Measurements from ENCODE around the gene BRMS1L. TPM values are rescaled to one million over a fixed set of nuclear protein-coding genes. Genes with fewer than 3 reads are reported as not detected.

The BRMS1L gene
- total and polyA plus RNA-seq, 2 of the 4 experiments (the other 2 are of a cell fraction) = 1.8 to 6.2 TPM

DNA sequence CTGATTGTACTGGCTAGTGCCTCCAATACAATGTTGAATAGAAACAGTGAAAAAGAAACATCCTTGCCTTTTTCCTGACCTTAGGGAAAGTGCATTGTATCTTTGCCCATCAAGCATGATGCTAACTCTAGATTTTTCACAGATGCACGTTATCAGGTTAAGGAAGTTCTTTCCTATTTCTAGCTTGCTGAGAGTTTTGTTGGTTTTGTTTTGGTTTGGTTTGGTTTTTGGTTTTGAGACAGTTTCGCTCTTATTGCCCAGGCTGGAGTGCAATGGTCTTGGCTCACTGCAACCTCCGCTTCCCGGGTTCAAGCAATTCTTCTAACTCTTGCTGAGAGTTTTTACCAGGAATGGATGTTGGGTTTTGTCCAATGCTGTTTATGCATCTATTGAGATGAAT lies 89.0 kb downstream of the BRMS1L start:
- TF ChIP-seq POLR2A (IDR thresholded peaks at IDR 0.05; ENCODE audit: low read depth, low read length) (no peak), CHD1 (IDR thresholded peaks at IDR 0.05; ENCODE audit: low read depth, low read length) (no peak), NFE2L2 (IDR thresholded peaks at IDR 0.05; ENCODE audit: low read depth, low read length) (no peak), RAD21 (IDR thresholded peaks at IDR 0.05; ENCODE audit: low read length) (no peak), MXI1 (IDR thresholded peaks at IDR 0.05; ENCODE audit: borderline replicate concordance, low read depth, low read length) (no peak), MAFK (IDR thresholded peaks at IDR 0.05; ENCODE audit: low read depth, low read length) (no peak)
- TF ChIP-seq, protein P1, sequence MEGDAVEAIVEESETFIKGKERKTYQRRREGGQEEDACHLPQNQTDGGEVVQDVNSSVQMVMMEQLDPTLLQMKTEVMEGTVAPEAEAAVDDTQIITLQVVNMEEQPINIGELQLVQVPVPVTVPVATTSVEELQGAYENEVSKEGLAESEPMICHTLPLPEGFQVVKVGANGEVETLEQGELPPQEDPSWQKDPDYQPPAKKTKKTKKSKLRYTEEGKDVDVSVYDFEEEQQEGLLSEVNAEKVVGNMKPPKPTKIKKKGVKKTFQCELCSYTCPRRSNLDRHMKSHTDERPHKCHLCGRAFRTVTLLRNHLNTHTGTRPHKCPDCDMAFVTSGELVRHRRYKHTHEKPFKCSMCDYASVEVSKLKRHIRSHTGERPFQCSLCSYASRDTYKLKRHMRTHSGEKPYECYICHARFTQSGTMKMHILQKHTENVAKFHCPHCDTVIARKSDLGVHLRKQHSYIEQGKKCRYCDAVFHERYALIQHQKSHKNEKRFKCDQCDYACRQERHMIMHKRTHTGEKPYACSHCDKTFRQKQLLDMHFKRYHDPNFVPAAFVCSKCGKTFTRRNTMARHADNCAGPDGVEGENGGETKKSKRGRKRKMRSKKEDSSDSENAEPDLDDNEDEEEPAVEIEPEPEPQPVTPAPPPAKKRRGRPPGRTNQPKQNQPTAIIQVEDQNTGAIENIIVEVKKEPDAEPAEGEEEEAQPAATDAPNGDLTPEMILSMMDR (conservative IDR thresholded peaks at IDR 0.05; ENCODE audit: low read depth, low read length) = no peak
- H3K9me1 ChIP-seq (ENCODE audit: insufficient read depth, low read length) = no peaks in the 10 kb centered on the region
- H3K27ac ChIP-seq (ENCODE audit: insufficient read depth, low read length) = no peak overlapping the region
- BruUV-seq (replicated peaks) = no TSS peak
- no peak overlapping the region for H2AK5ac ChIP-seq (ENCODE audit: low read depth, low read length)
- H2BK15ac ChIP-seq (ENCODE audit: low read depth, low read length) = no peak overlapping the region
- dilution Hi-C loops (cut with HindIII; ENCODE audit: low sequenced_read_pairs, unreplicated experiment) (no loop called here), intact Hi-C loops (cut with micrococcal nuclease) (no loop called here), in situ Hi-C loops (cut with MboI; ENCODE audit: low sequenced_read_pairs) (no loop called here)
- CTCF ChIA-PET = no interaction called here
- H2BK20ac ChIP-seq (ENCODE audit: low read depth, low read length) = no peak overlapping the region
- no peaks in the 10 kb centered on the region for H3K4me1 ChIP-seq (ENCODE audit: control insufficient read depth, insufficient read depth, low read length)
- H3K4me3 ChIP-seq (ENCODE audit: insufficient read depth, low read depth, low read length) = no peak overlapping the region
- no peaks in the 10 kb centered on the region for H3K27me3 ChIP-seq (ENCODE audit: control insufficient read depth, insufficient read depth, low read length)
- H4K8ac ChIP-seq (ENCODE audit: low read depth in 2 of 2, low read length in 2 of 2) = no peak overlapping the region
- H2AK9ac ChIP-seq (replicated peaks; ENCODE audit: low read depth, low read length, poor library complexity) = no peak overlapping the region
- no peak overlapping the region for H2BK120ac ChIP-seq (ENCODE audit: low read depth, low read length)
- H3K36me3 ChIP-seq (ENCODE audit: control insufficient read depth, insufficient read depth, low read length) = no peaks in the 10 kb centered on the region
- no peak overlapping the region for H3K18ac ChIP-seq (ENCODE audit: low read depth, low read length)
- no peak overlapping the region for H4K5ac ChIP-seq (ENCODE audit: low read depth, low read length)
- no peaks in the 10 kb centered on the region for H3K9me3 ChIP-seq (ENCODE audit: control insufficient read depth, insufficient read depth, low read length)
- no peak overlapping the region for H3K56ac ChIP-seq (ENCODE audit: extremely low read depth, insufficient read depth, low read length)
- H3K9ac ChIP-seq (ENCODE audit: low read depth, low read length) = no peak overlapping the region
- no peak overlapping the region for H2AFZ ChIP-seq (replicated peaks; ENCODE audit: low read length, poor library complexity)
- H3K14ac ChIP-seq (replicated peaks; ENCODE audit: low read depth, low read length) = no peak overlapping the region
- no peak overlapping the region for H2BK5ac ChIP-seq (ENCODE audit: low read depth, low read length, poor library complexity, severe bottlenecking)
- no peak overlapping the region for H3K4me2 ChIP-seq (ENCODE audit: low read depth, low read length)
- no peak for DNase-seq
- no peaks in the 10 kb centered on the region for H3K79me1 ChIP-seq (ENCODE audit: low read depth in 1 of 2, low read length in 2 of 2)
- no peaks in the 10 kb centered on the region for H4K20me1 ChIP-seq (ENCODE audit: insufficient read depth, low read length)
- no peak overlapping the region for H4K91ac ChIP-seq (ENCODE audit: insufficient read depth, low read depth, low read length)
- POLR2A ChIA-PET (ENCODE audit: unreplicated experiment) = no interaction called here
- no peak for ATAC-seq (ENCODE audit: low read depth)
- no peak overlapping the region for H3K23ac ChIP-seq (ENCODE audit: low read depth, low read length)
- 17% methylated on average over 1 of the region's 4 CpGs; no CpG with 5 or more reads in 1 of the 2 experiments for WGBS, 2 experiments (ENCODE audit: extremely low coverage in 2 of 2, insufficient read length in 1 of 2)
- H3K4ac ChIP-seq (ENCODE audit: low read depth, low read length) = no peak overlapping the region

All from IMR-90 (cell line).